ENCODE data around the gene ITGB7. TPM values are rescaled to one million over a fixed set of nuclear protein-coding genes. Genes with fewer than 3 reads are reported as not detected.

ITGB7 gene
- total and polyA plus RNA-seq, 12 donors: 0.55 to 8.4 (median 1.1) TPM

DNA sequence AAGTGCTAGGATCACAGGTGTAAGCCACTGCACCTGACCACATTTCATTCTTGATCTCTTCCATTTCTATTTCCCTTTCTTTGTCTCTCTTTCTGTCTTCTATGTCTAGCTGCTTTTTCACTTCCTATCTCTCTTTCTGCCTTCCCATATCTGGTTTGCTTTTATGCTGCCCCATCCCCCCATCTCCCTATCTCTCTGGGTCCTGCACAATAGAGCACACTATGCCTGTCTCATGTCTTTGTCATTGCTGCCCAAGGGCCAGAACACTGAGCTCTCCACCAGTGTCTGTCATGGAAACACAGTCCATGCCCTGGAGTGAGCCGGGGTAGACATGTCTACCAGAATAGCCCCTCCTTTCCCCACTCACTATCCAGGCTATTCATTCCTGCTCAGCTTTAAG, 37.3 kb upstream of the ITGB7 start:
- intact Hi-C loops (cut with DNase I): no loop called here
- 22 to 35% methylated on average over 1 of the region's 1 CpG for WGBS, 2 donors
- peak in 6 of 8 donors; percentile 41 to 87 (median 78) for ATAC-seq
- no peak for DNase-seq
- Histone ChIP-seq H3K36me3 (no peaks in the 10 kb centered on the region), H3K27me3 (peaks cover 0 to 15% (median 0%) of the 10 kb centered on the region in 7 donors), H3K9me3 (no peaks in the 10 kb centered on the region), H3K27ac (no peak overlapping the region), H3K4me3 (no peak overlapping the region), H3K4me1 (no peaks in the 10 kb centered on the region)
- TF ChIP-seq, protein P1, sequence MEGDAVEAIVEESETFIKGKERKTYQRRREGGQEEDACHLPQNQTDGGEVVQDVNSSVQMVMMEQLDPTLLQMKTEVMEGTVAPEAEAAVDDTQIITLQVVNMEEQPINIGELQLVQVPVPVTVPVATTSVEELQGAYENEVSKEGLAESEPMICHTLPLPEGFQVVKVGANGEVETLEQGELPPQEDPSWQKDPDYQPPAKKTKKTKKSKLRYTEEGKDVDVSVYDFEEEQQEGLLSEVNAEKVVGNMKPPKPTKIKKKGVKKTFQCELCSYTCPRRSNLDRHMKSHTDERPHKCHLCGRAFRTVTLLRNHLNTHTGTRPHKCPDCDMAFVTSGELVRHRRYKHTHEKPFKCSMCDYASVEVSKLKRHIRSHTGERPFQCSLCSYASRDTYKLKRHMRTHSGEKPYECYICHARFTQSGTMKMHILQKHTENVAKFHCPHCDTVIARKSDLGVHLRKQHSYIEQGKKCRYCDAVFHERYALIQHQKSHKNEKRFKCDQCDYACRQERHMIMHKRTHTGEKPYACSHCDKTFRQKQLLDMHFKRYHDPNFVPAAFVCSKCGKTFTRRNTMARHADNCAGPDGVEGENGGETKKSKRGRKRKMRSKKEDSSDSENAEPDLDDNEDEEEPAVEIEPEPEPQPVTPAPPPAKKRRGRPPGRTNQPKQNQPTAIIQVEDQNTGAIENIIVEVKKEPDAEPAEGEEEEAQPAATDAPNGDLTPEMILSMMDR (IDR thresholded peaks at IDR 0.05): no peak

DNA sequence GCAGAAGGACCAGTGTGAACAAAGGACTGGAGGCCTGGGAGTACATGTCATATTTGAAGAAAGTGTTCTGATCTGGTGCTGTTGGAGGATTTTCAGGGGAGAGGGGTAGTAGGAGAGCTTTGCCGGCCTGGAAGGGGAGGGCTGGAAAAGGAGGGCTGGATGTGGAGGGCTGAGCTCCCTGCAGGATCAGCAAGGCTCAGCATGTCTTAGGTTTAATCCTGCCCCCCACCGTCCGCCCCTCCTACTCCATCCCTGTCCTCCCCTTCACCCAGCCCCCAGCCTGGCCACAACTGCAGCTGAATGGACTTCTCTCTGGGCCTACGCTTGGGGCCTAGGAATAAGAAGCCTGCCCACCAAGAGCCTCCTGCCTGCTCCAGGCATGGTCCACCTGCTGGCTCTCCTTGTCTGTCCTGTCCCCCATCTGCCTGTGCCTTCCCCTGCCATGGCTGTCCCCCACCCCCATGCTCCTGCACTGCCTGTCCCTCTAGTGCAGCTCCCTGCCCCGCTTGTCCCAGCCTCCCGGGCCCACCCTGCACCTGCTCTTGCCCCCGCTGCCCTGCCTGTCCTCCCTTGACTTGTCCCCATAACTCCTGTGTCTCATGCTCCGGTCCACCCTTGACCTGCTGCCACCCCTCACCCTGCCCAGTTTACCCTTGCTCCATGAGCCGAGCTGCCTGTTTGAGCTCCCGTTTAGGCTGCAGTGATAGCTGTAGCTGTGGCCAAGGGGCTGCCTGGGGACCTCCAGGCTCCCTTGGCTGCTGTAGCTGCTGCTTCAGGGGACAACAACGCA, 34.8 kb upstream of the ITGB7 start:
- H3K4me3 ChIP-seq: no peak overlapping the region
- 69 to 79% methylated on average over 9 to 11 of the region's 11 CpGs for WGBS, 2 donors
- H3K27me3 ChIP-seq: peaks cover 0 to 15% (median 0%) of the 10 kb centered on the region in 7 donors
- intact Hi-C loops (cut with DNase I): no loop called here
- H3K36me3 ChIP-seq: no peaks in the 10 kb centered on the region
- no peaks in the 10 kb centered on the region for H3K4me1 ChIP-seq
- TF ChIP-seq, protein P1 (IDR thresholded peaks at IDR 0.05): no peak
- H3K27ac ChIP-seq: no peak overlapping the region
- no peak for DNase-seq
- ATAC-seq: peak in 1 of 8 donors; percentile 31
- no peaks in the 10 kb centered on the region for H3K9me3 ChIP-seq

DNA sequence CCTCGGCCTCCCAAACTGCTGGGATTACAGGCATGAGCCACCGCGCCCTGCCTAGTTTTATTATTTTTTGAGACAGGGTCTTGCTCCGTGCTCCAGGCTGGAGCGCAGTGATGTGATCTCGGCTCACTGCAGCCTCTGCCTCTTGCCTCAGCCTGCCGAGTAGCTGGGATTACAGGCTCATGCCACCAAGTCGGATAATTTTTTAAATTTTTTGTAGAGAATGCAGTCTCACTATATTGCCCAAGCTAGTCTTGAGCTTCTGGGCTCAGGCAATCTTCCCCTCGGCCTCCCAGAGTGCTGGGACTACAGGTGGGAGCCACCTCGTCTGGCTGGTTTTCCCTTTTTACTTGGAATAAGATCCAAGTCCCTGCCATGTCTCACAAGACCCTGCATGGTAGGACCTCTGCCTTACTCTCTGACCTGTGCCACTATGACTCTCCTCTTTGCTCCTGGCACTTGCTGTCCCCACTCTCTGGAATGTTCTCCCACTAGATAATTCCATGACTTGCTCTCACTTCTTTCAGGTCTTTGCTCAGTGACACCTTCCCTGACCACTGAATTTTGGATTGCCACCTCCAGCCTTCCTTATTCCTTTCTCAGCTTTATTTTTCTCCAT, 32.7 kb upstream of the ITGB7 start:
- WGBS, 2 donors: 91% methylated on average over 10 of the region's 10 CpGs
- DNase-seq: no peak
- peaks cover 0 to 8% (median 0%) of the 10 kb centered on the region in 9 donors for H3K4me1 ChIP-seq
- ATAC-seq: no peak
- no peak overlapping the region for H3K27ac ChIP-seq
- intact Hi-C loops (cut with DNase I): no loop called here
- no peaks in the 10 kb centered on the region for H3K9me3 ChIP-seq
- peaks cover 0 to 15% (median 0%) of the 10 kb centered on the region in 7 donors for H3K27me3 ChIP-seq
- no peaks in the 10 kb centered on the region for H3K36me3 ChIP-seq
- no peak overlapping the region for H3K4me3 ChIP-seq
- TF ChIP-seq, protein P1 (IDR thresholded peaks at IDR 0.05): no peak

DNA sequence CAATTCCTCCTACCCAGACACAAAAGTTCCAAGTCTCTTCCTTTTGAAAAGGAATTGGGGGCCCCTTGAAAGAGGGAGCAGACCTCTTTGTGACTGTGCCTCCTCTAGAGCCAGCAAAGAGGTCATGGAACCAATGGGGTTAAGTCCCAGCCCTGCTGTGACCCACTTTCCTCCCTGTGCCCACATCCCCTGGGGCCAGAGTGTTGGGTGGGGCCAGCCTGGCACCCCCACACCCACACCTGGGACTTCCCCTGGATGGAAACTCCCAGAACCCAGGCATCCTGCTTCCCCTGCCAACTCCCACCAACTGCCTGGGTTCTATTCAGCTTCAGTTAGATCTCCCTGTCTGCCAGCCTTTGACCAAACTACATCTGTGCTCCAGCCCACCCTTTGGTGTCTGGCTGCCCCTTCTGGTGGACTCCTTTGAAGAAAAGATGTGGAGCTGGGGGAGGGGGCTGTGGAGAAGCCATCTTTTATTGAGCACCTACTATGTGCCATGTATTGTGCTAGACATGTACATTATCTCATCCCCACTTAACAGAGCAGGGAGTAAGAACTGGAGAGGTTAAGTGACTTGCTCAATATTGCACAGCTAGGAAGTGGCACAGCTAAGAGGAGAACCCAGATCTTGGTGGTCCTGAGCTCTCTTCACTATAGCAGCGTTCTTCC, 29.5 kb upstream of the ITGB7 start:
- 86 to 90% methylated on average over 1 of the region's 1 CpG for WGBS, 2 donors
- DNase-seq (no peak), ATAC-seq (no peak)
- TF ChIP-seq, protein P1 (IDR thresholded peaks at IDR 0.05): no peak
- Histone ChIP-seq H3K4me1 (peaks cover 6 to 38% (median 27%) of the 10 kb centered on the region in 9 donors), H3K4me3 (no peak overlapping the region), H3K9me3 (no peaks in the 10 kb centered on the region), H3K36me3 (no peaks in the 10 kb centered on the region), H3K27ac (no peak overlapping the region), H3K27me3 (peaks cover 0 to 20% (median 0%) of the 10 kb centered on the region in 7 donors)
- intact Hi-C loops (cut with DNase I): no loop called here

Measured in heart right ventricle (tissue), 16 donors.